NCI-H526 (cell line): ENCODE results near the gene C14orf93.

Source experiments
- DNase-seq, 2 experiments: peaks; one replicate each; lab custom pipeline; 2025; lab: John Stamatoyannopoulos, UW

Gene C14orf93

DNA sequence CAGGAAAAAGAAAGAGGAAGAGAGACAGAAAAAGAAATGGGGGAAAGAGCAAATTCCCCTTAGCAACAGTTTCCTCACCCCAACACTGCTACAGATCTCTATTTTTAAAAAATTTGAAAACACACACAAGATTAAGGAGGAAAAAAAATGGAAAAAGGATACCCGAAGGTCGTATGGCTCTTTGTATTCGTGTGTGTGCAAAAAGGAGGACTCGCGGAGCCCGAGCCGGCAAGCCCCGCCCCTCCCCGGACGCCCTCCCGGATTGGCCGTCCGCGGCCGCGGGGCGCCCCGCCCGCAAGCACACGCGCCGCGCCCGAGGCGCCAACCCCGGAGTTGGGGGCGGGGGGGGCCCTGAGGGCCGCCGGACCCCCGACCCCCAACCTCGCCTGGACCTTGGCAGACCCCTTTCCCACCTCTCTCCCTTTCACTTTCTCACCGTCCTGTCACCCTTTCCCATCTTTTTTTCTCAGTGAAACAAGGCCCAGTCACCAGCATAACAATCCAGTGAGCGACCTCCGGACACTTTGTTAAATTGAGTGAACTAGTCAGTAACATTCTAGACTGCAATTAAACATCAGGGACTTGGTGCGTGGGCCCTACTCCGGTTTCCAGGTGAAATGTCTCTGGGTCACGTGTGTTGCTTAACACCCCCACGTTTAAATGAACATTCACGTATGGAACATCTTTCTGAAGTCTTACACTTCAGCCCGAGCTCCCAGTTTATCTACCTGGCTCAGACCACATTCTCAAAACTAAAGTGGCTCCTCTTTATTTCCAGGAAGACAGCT, at the start of gene C14orf93:
Gene C14orf93 (minus strand): TSS at position 205 of the 788 bp plus-strand sequence. CDS start 11,120 bp downstream, outside the sequence.
- peak; percentile 41 to 84 for DNase-seq

DNA sequence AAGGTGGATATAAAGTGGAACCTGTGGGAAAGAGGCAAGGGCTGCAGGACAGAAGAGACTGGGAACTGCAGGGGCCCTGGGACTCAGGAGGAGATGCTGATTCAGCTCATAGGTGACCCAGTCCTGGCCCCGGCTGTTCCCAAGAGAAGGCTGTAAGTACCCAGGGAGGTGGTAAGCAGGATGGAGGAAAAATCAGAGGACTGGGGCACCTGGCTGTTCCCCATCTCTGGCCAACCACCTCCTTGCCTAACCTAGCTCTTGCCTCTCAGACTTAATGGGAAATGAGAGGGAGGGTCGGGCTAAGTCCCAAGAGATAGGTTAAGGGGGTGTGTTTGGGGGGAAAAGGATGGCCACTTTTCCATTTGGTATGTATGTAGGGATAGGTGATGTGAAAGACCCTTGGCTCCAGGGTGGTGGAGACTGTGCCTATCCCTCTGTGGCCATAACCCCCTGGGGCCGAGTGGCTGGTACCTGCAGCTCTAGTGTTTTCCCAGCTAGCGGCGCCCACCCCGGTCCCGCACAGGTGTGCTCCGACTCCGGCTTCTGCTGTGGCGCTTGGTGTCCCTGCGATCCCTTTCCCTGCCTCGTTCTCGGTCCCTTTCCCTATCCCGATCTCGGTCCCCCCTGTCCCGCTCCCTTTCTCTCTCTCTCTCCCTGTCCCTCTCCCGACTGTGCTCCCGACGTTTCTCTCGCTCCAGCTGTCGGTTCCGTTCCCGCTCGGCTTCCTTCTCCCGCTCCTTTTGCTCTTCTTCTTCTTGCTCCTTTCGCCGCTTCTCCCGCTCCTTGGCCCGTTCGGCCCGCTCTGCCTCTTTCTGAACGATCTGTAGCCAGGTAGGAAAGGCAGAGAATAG, 48.9 kb upstream of the C14orf93 start:
- no peak for DNase-seq

DNA sequence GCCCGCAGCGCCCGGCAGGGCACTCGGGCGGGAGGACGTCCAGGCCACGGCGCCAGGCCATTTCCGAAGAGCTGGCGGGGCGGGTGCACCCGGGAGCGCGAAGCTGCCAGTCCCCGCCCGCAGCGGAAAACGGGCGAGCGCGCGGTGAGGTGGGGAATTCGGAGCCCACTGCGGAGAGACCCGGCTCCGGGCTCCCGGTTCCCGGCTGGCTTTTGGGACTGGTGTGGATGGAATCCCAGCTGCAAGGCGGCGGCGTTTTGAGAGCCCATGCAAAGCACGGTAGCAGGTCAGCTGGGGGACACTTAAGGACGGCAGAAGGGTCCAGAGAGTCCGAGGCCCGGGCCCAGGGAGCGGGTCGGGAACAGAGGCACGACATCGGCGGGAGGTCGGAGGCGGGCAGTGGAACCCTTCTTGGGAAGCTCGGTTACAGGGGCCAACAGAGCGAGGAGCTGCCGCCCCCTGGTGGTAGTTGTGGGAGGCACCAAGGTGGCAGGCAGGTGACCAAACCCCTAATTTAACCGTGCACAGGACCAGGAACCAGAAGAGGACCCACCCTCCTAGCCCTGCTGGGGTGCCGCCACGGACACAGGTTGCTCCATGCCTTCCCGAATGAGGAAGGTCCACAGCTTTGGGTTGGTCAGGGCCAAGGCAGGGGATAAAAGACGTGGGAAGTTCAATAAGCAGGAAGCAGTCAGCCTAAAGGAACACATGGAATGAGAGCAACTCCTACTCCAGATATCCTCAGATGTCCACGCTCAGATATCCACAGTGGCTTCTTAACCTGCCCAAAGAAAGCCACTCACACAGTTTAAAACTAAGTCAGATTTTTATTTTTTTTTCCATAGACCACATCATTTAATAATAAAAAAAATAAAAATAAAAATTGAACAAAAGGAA, 48.1 kb upstream of the C14orf93 start:
- no peak for DNase-seq

- DNase-seq: no peak
Observed at GRCh38 chr14:23056956-23057756, 47.2 kb upstream of the C14orf93 start, which contains the start of gene CDH24. Gene CDH24, minus strand, starts transcription at chr14:23057520. Its CDS starts 1,787 bp downstream, at chr14:23055733.

DNA sequence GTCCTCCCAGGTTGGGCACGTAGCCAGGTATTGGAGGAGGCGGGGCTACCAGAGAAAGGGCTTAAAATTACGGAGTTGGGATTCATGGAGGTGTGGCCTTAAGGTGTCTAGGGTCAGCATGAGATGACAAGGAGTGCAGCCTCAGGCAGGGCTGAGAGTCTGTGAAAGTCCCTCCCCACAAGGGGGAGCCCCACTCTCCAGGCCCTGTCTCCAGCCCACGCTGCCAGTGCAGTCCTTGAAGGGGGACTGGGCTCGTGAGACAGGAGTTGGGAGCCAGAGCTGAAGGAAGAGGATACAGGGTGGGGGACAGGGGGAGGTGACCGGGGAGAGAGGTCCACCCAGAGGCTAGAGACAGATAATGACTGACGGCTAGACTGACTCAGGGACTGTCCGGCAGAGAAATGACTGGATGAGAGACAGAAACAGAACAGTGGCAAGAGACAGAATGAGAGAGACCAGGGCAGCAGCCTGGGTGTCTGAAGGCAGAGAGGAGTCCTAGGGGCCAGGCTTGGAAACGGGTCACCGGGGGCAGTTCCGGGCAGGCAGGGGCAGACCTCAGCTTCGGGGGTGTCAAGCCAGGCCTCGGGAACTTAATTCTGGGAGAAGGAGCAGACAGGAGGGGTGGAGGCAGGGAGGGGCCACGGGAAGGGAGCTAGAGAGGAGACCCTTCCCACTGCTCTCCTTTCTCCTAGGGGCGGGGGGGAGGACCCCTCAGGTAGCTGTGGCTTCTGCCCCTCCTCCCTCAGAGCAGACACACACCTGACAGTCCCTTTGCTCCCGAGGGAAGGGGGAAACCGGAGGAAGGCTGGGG, 46.4 kb upstream of the C14orf93 start:
- no peak for DNase-seq

DNA sequence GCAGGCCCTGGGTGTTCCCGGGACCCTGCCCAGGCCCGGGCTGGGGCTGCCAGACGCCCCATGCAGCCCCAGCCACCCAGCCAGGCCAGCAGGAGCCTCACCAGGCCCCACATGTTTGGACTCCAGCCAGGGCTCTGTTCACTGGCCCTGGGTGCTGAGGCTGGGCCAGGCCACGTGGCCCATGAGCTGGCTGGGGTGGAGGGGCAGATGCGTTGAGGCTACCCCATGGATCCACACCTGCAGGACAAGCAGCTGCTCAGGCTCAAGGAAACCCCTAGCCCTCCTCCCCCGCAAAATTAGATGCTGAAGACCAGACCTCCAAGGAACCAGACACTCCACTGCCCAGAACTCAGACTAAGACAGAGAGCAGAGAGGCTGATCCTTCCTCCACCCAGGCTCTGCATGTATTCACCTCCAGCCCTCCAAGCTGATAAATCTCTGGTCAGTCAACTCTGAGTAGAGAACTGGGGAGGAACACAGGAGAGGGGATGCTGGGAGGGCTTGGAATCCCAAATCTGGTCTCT, 45.7 kb upstream of the C14orf93 start:
- no peak for DNase-seq

DNA sequence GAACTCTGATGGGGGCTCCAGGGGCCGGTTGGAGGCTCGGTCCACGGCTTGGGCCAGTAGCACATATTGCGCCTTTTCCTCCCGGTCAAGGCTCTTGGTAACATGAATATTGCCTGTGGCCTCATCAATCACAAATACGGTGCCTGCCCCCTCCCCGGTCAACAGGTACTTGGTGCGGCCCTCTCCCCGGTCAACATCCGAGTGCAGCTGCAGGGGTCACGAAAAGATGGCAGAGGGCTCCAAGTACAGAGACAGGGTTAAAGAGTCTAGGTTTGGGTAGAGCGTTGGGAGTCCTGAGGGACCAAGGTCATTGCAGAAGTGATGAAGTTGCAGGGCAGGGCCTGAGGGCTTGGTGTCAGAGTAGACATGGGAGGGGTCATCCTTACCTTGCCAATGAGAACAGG, 45.2 kb upstream of the C14orf93 start:
- no peak for DNase-seq

DNA sequence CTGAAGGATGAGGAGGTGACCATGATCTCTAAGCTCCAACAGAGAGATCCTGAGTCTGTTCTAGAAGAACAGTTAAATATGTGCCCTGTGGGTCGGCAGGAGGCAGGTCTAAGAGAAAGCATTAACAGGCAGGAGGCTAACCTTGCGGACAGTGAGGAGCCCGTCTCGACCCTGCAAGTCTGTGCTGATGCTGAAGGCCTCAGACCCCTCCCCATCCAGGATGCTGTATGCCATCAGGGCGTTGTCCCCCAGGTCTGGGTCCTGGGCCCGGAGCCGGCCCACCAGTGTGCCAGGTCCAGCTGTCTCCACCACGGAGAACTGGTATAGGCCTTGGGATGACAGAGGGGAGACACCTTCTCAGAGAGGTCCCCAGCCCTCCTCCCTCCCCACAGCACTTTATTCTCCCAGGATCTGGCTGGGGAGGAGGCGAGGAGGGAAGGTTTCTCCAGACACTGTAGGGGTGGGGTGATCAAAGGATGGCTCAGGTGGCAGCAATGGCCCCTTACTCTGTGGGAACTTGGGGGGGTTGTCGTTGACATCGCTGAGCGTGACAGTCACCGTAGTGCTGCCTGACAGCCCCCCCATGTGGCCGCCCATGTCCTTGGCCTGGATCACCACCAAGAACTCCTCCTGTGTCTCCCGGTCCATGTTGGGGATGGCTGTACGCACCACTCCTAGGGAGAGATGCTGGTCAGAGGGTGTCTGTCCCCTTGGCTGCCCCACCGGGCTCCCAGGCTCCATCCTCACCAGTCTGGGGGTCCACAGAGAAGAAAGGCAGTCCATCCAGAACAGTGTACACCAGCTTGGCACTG, 44.3 kb upstream of the C14orf93 start:
- DNase-seq: no peak

GRCh38 chr14:23053426-23053825, 43.5 kb upstream of the C14orf93 start:
- DNase-seq: no peak

- no peak for DNase-seq
Observed at GRCh38 chr14:23052671-23053070, 42.7 kb upstream of the C14orf93 start.

DNA sequence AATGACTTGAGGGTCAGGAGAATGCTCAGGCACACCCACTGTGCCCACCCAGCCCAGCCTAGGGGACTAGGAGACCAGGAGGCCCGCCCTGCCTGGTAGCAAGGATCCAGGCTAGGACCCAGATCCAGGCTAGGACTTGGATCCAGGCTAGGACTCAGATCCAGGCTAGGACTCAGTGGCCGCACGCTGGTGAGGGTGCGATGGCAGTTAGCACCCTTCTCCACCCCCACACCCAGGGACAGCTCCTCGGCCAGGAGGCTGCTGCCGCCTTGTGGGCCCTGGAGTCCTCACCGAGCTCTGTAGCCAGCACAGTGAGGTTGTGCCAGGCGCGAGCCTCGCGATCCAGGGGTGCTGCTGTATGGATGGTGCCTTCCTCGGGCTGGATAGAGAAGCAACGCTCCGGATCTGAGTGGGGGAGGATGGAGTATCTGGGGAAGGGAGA, 42.3 kb upstream of the C14orf93 start:
- DNase-seq: no peak

DNA sequence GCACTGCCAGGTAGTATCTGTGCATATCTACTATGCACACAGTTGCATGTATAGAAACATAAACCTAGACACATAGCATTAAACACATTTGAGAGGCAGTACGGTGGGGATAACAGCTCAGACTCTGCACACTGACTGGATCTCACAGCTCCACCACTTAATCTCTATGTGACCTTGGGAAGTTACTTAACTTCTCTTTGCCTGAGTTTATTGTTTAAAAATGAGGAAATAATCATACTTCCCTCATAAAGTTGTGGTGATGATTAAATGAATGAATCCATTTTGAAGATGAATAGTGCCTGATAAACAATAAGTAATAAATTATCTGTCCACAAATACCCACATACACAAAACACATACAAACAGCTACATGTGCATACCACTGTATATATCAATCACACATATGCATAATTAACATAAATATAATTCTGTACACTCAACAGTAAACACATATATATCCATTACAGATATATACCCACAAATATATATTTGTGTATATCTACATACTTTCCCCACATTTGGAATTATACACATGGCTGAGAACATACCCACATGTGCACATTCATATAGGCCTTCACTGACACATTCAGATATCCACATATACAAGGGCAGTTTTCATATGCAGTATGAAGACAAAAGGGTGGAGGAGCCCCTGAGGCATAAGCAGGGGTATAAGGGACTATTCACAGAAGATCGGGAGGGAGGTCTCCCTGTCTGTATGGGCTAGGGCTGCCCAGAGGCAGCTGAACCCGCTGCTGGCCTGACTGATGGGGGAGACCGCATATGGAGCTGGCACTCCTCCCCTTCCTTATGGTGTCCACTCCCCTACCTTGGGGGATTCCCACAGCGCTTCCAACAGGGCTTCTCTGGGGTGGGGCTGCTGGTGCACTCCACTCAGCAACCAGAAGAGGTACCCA, 41.5 kb upstream of the C14orf93 start:
- no peak for DNase-seq

DNA sequence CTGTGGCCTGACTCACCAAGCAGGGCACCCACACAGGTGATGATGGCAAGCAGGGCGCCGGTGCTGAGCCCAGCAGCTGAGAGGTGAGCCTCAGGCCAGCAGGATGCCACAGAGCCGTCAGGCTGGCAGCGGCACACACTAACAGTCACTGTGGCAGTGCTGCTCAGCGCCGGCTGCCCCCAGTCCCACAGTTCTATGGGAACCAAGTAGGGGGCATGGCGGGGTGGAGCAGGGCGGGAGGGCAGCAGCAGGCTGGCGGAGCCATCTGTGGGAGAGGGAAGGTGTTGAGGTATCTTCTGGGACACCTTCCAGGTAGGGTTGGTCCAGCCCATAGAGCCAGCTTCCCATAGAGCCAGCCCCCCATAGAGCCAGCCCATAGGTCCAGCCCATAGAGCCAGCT, 39.1 kb upstream of the C14orf93 start:
- no peak for DNase-seq

GRCh38 chr14:23047751-23048693, 38.1 kb upstream of the C14orf93 start:
- DNase-seq: no peak

GRCh38 chr14:23047034-23047634, 37.2 kb upstream of the C14orf93 start:
- no peak for DNase-seq
